ENCODE data around the gene PPTC7.
"Not testable (repeated sequence)": the region's sequence is repeated elsewhere in the genome, so short reads cannot be mapped to it uniquely, and the experiment has no call there.

PPTC7 gene

GRCh38 chr12:110585231-110585799, 2.2 kb upstream of the PPTC7 start:
- peak; percentile 45 for DNase-seq (ENCODE audit: low read depth)

GRCh38 chr12:110582276-110583136, 612 bp downstream of the PPTC7 start:
- peak; percentile 57 for DNase-seq (ENCODE audit: low read depth)

DNA sequence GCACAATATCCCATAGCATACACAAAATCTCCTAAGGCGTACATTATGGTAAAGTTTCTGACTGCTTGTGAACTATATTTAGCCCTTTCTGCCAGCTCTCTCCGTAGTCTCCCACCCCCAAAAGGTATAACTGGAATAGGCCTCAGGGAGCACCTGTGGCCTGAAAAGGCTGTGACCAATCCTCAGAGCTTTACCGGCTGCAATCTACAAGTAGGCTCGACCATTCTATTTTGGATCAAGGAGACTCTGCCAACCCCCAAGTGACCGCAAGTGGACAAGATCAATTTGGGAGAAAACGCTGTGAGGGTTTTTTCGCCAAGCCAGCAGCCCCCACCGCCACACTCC, 1.2 kb downstream of the PPTC7 start:
- no peak for DNase-seq (ENCODE audit: low read depth)

- DNase-seq (ENCODE audit: low read depth), result no peak
Observed at GRCh38 chr12:110579535-110580253, 3.4 kb downstream of the PPTC7 start.

DNA sequence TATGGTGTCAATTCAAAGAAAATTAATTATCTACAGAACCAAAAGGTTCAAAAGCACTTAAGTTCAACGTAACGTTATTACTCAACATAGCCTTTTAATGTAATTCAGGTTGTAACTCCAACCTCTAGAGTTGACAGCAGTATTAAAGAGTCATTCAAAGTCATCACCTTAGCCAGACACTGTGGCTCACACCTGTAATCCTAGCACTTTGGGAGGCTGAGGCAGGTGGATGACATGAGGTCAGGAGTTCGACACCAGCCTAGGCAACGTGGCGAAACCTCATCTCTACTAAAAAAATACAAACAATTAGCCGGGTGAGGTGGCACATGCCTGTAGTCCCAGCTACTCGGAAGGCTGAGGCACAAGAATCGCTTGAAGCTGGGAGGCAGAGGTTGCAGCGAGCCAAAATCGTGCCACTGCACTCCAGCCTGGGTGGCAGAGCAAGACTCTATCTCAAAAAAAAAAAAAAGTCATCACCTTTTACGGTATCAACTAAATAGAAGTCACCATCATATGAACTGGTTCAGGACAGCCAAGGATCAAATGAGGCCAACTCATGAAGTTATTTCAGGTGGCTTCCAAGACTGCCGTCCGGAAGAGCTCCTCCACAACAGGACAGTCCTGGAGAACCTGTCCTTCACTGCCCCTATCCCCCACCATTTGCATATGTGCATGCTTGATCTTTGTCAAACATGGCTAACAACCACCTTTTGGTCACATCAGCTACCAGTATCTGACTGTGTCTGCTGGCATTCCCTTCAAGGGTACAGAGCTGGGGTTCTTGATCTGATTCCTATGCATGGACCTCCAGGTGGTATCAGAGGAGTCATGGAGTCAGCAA, 4.2 kb downstream of the PPTC7 start:
- no peak for DNase-seq (ENCODE audit: low read depth)

GRCh38 chr12:110577864-110578693, 5.0 kb downstream of the PPTC7 start:
- DNase-seq (ENCODE audit: low read depth), result peak; percentile 82

- DNase-seq (ENCODE audit: low read depth), result no peak
Observed at GRCh38 chr12:110576504-110576903, 6.6 kb downstream of the PPTC7 start.

DNA sequence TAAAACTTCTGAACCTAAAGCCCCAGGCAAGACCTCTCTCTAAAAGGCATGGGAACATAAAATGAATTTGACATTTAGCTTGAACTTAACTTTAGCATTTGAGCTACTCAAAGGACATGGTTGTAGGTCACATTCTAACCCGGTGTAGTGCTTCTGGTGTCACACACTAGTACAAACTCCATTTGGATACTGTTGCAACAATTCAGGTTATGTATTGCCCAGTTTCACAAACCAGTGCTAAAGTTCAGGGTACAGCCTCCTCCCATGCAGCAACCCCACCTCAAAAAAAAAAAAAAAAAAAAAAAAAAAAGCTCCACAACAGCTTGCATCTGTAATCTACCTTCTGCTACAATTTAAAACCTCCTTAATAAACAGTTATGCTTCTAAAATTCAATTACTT, 7.8 kb downstream of the PPTC7 start:
- no peak for DNase-seq (ENCODE audit: low read depth)

DNA sequence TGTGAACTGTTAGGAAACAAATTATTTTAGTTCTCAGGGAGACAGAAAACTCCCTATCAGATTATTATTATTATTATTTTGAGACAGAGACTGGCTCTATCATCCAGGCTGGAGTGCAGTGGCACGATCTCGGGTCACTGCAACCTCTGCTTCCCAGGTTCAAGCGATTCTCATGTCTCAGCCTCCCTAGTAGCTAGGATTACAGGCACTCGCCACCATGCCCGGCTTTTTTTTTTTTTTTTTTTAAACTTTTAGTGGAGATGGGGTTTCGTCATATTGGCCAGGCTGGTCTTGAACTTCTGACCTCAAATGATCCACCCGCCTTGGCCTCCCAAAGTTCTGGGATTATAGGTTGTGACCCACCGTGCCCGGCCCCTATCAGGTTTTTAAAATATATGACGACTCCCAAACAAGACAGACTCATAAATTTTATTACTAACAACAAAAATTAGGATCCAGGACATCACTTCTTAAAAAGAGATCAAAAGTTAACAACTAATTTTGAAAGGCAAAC, 8.3 kb downstream of the PPTC7 start:
- DNase-seq (ENCODE audit: low read depth), result not testable (repeated sequence)

GRCh38 chr12:110574044-110574443, 9.1 kb downstream of the PPTC7 start:
- DNase-seq (ENCODE audit: low read depth), result no peak

DNA sequence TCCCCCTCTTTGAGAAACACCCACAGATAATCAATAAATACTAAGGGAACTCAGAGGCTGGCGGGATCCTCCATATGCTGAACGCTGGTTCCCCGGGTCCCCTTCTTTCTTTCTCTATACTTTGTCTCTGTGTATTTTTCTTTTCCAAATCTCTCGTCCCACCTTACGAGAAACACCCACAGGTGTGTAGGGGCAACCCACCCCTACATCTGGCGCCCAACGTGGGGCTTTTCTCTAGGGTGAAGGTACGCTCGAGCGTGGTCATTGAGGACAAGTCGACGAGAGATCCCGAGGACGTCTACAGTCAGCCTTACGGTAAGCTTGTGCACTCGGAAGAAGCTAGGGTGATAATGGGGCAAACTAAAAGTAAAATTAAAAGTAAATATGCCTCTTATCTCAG, 12.3 kb downstream of the PPTC7 start:
- not testable (repeated sequence) for DNase-seq (ENCODE audit: low read depth)

GRCh38 chr12:110569838-110570237, 13.3 kb downstream of the PPTC7 start:
- DNase-seq (ENCODE audit: low read depth), result not testable (repeated sequence)

DNA sequence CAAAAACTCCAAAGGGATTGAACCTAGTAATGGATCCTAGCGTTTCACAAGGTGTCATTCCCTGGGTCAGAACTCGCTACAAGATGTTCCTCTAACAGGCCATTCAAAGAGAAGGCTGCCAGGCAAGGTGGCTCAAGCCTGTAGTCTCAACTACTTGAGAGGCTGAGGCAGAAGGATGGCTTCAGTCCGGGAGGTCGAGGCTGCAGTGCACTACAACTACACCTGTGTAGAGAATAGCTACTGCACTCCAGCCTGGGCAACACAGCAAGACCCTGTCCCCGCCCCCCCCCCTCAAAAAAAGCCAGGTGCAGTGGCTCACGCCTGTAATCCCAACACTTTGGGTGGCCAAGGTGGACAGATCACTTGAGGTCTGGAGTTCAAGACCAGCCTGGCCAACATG, 14.4 kb downstream of the PPTC7 start:
- DNase-seq (ENCODE audit: low read depth), result no peak

- DNase-seq (ENCODE audit: low read depth), result no peak
Observed at GRCh38 chr12:110566993-110567392, 16.1 kb downstream of the PPTC7 start.

DNA sequence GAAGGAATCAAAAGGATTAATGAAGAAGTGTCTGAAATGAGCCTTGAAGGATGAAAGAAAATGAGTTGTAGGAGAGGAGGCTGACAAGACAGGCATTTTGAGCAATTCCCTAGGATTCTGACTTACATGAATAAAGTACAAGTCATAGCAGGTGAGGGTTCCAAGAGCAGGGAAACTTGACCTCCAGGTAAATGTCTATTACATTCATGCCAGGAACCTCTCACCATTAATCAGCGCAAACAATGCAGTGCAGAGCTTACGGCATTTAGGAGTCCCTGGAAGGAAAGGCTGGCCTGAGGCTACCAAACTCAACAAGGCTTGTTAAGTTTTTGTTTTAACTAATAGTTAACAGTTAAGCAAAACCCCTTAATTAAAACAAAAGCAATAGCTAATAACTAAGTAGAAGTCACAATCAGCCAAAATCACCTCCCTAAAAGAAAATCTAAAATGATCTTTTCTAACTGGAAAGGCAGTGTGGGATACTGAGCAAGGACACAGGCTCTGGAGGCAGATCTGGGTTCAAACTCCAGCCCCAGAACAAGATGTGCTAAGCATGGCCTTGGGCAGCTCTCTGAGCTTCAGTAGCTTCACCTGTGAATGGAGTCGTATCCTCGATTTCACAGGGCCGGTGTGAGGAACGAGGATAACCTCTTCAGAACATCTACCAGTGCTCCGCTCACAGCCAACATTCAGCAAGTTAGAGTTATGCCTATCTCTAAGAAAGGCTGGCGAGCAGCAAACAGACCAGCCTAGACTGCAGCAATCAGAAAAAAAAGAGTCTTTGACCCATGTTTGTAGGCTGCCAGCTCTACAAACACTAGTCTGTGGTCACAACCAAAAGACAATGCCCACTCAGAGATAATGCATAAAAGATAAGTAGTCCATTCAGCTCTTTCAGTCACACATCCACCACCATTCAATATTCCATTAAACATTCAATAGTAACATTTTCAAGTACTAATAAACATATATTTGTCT, 16.9 kb downstream of the PPTC7 start:
- no peak for DNase-seq (ENCODE audit: low read depth)

DNA sequence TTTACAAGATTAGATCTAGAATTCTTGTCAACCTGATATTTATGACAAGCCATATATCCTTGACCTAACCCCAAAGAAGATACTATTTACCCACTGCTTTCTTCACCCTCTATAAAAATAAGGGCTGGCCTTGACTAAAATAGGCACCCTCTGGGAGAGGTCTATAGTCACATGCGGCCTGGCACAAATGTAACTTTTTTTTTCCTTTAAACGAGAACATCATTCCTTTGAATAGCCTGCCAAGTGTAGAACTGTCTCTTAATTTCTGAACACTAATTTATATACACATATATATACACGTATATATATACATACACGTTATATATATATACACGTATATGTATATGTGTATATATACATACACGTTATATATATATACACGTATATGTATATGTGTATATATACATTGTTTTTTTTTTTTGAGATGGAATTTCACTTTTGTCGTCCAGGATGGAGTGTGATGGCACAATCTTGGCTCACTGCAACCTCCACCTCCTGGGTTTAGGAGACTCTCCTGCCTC, 18.6 kb downstream of the PPTC7 start:
- DNase-seq (ENCODE audit: low read depth), result peak; percentile 58

- peak; percentile 60 for DNase-seq (ENCODE audit: low read depth)
Observed at GRCh38 chr12:110563702-110564470, 19.2 kb downstream of the PPTC7 start.

- DNase-seq (ENCODE audit: low read depth), result not testable (repeated sequence)
Observed at GRCh38 chr12:110562386-110562785, 20.7 kb downstream of the PPTC7 start.

Measured in EH (cell line).